DMS114 treated with DMSO at 0.1 percent for 48 hours (cell line): ENCODE data around the gene EPC2.

Experiments
- DNase-seq: peaks from one replicate; lab custom pipeline; 2025; ENCODE audit not compliant: unreplicated experiment; lab: John Stamatoyannopoulos, UW

Gene EPC2

GRCh38 chr2:148643998-148644882 is at the start of gene EPC2:
Gene EPC2, plus strand, starts transcription at chr2:148644751. Its CDS starts 267 bp downstream, at chr2:148645018.
- peak; percentile 56 for DNase-seq

GRCh38 chr2:148596018-148596417 is 48.5 kb upstream of the EPC2 start:
- no peak for DNase-seq

GRCh38 chr2:148599109-148599991 is 45.2 kb upstream of the EPC2 start:
- no peak for DNase-seq

GRCh38 chr2:148602885-148603561 is 41.5 kb upstream of the EPC2 start:
- DNase-seq, result no peak

- no peak for DNase-seq
Observed at GRCh38 chr2:148603562-148603920, 41.0 kb upstream of the EPC2 start.

- no peak for DNase-seq
Observed at GRCh38 chr2:148604927-148605326, 39.6 kb upstream of the EPC2 start.

- DNase-seq, result no peak
Observed at GRCh38 chr2:148607566-148607965, 37.0 kb upstream of the EPC2 start.

GRCh38 chr2:148613231-148614013 is 31.1 kb upstream of the EPC2 start:
- no peak for DNase-seq

- DNase-seq, result no peak
Observed at GRCh38 chr2:148614014-148614321, 30.6 kb upstream of the EPC2 start.

- DNase-seq, result no peak
Observed at GRCh38 chr2:148614322-148615049, 30.1 kb upstream of the EPC2 start.

GRCh38 chr2:148615381-148615841 is 29.1 kb upstream of the EPC2 start:
- DNase-seq, result no peak

- DNase-seq, result no peak
Observed at GRCh38 chr2:148616662-148617061, 27.9 kb upstream of the EPC2 start.

GRCh38 chr2:148617219-148617618 is 27.3 kb upstream of the EPC2 start:
- no peak for DNase-seq

GRCh38 chr2:148619560-148620195 is 24.9 kb upstream of the EPC2 start:
- DNase-seq, result no peak

GRCh38 chr2:148622366-148622765 is 22.2 kb upstream of the EPC2 start:
- no peak for DNase-seq

- no peak for DNase-seq
Observed at GRCh38 chr2:148623086-148623485, 21.5 kb upstream of the EPC2 start.

GRCh38 chr2:148627224-148627623 is 17.3 kb upstream of the EPC2 start:
- no peak for DNase-seq

GRCh38 chr2:148634749-148635148 is 9.8 kb upstream of the EPC2 start:
- no peak for DNase-seq

GRCh38 chr2:148638543-148638942 is 6.0 kb upstream of the EPC2 start:
- no peak for DNase-seq

GRCh38 chr2:148640767-148641166 is 3.8 kb upstream of the EPC2 start:
- no peak for DNase-seq
